ENCODE measurements around the gene COLEC12.
"Not testable (repeated sequence)": the region's sequence is repeated elsewhere in the genome, so short reads cannot be mapped to it uniquely, and the experiment has no call there.

COLEC12 gene

GRCh38 chr18:319720-320119 is 180.8 kb downstream of the COLEC12 start:
- Histone ChIP-seq H3K9ac (ENCODE audit: low read length in 2 of 2) (no peak overlapping the region), H3K9me3 (ENCODE audit: control insufficient read depth in 2 of 2, low read length in 2 of 2) (no peaks in the 10 kb centered on the region), H3K27ac (ENCODE audit: low read length) (no peak overlapping the region), H3K36me3 (ENCODE audit: control insufficient read depth in 2 of 2, insufficient read depth in 2 of 2, low read length in 2 of 2) (no peaks in the 10 kb centered on the region), H3K27me3 (ENCODE audit: control insufficient read depth in 1 of 2, insufficient read depth in 2 of 2, low read length in 2 of 2) (no peaks in the 10 kb centered on the region), H3K4me1 (ENCODE audit: control insufficient read depth, insufficient read depth, low read length) (peaks cover 4% of the 10 kb centered on the region), H3K4me3 (ENCODE audit: low read length in 2 of 2) (no peak overlapping the region)

GRCh38 chr18:318791-319291 is 181.7 kb downstream of the COLEC12 start:
- H3K4me1 ChIP-seq (ENCODE audit: control insufficient read depth, insufficient read depth, low read length), result peaks cover 4% of the 10 kb centered on the region
- no peak overlapping the region for H3K27ac ChIP-seq (ENCODE audit: low read length)
- no peaks in the 10 kb centered on the region for H3K36me3 ChIP-seq (ENCODE audit: control insufficient read depth in 2 of 2, insufficient read depth in 2 of 2, low read length in 2 of 2)
- H3K4me3 ChIP-seq (ENCODE audit: low read length in 2 of 2), result no peak overlapping the region
- no peaks in the 10 kb centered on the region for H3K9me3 ChIP-seq (ENCODE audit: control insufficient read depth in 2 of 2, low read length in 2 of 2)
- H3K27me3 ChIP-seq (ENCODE audit: control insufficient read depth in 1 of 2, insufficient read depth in 2 of 2, low read length in 2 of 2), result no peaks in the 10 kb centered on the region
- no peak overlapping the region for H3K9ac ChIP-seq (ENCODE audit: low read length in 2 of 2)

GRCh38 chr18:317618-318017 is 182.9 kb downstream of the COLEC12 start:
- no peak overlapping the region for H3K27ac ChIP-seq (ENCODE audit: low read length)
- no peak overlapping the region for H3K9ac ChIP-seq (ENCODE audit: low read length in 2 of 2)
- peaks cover 2% of the 10 kb centered on the region for H3K4me1 ChIP-seq (ENCODE audit: control insufficient read depth, insufficient read depth, low read length)
- no peaks in the 10 kb centered on the region for H3K36me3 ChIP-seq (ENCODE audit: control insufficient read depth in 2 of 2, insufficient read depth in 2 of 2, low read length in 2 of 2)
- H3K27me3 ChIP-seq (ENCODE audit: control insufficient read depth in 1 of 2, insufficient read depth in 2 of 2, low read length in 2 of 2), result no peaks in the 10 kb centered on the region
- H3K9me3 ChIP-seq (ENCODE audit: control insufficient read depth in 2 of 2, low read length in 2 of 2), result no peaks in the 10 kb centered on the region
- H3K4me3 ChIP-seq (ENCODE audit: low read length in 2 of 2), result no peak overlapping the region

- Histone ChIP-seq H3K9me3 (ENCODE audit: control insufficient read depth in 2 of 2, low read length in 2 of 2) (no peaks in the 10 kb centered on the region), H3K27me3 (ENCODE audit: control insufficient read depth in 1 of 2, insufficient read depth in 2 of 2, low read length in 2 of 2) (no peaks in the 10 kb centered on the region), H3K27ac (ENCODE audit: low read length) (no peak overlapping the region)
Measured at GRCh38 chr18:316393-316792, 184.1 kb downstream of the COLEC12 start.

GRCh38 chr18:313931-314330 is 186.6 kb downstream of the COLEC12 start:
- no peak overlapping the region for H3K27ac ChIP-seq (ENCODE audit: low read length)
- H3K9me3 ChIP-seq (ENCODE audit: control insufficient read depth in 2 of 2, low read length in 2 of 2), result no peaks in the 10 kb centered on the region
- H3K4me3 ChIP-seq (ENCODE audit: low read length in 2 of 2), result no peak overlapping the region
- H3K27me3 ChIP-seq (ENCODE audit: control insufficient read depth in 1 of 2, insufficient read depth in 2 of 2, low read length in 2 of 2), result no peaks in the 10 kb centered on the region
- H3K9ac ChIP-seq (ENCODE audit: low read length in 2 of 2), result no peak overlapping the region
- no peaks in the 10 kb centered on the region for H3K36me3 ChIP-seq (ENCODE audit: control insufficient read depth in 2 of 2, insufficient read depth in 2 of 2, low read length in 2 of 2)
- no peaks in the 10 kb centered on the region for H3K4me1 ChIP-seq (ENCODE audit: control insufficient read depth, insufficient read depth, low read length)

More at GRCh38 chr18:316393-316792, 184.1 kb downstream of the COLEC12 start:
- H3K9ac ChIP-seq (ENCODE audit: low read length in 2 of 2), result no peak overlapping the region
- H3K4me3 ChIP-seq (ENCODE audit: low read length in 2 of 2), result no peak overlapping the region
- H3K36me3 ChIP-seq (ENCODE audit: control insufficient read depth in 2 of 2, insufficient read depth in 2 of 2, low read length in 2 of 2), result no peaks in the 10 kb centered on the region
- no peaks in the 10 kb centered on the region for H3K4me1 ChIP-seq (ENCODE audit: control insufficient read depth, insufficient read depth, low read length)

GRCh38 chr18:312415-312814 is 188.1 kb downstream of the COLEC12 start:
- no peak overlapping the region for H3K4me3 ChIP-seq (ENCODE audit: low read length in 2 of 2)
- H3K9ac ChIP-seq (ENCODE audit: low read length in 2 of 2), result no peak overlapping the region
- no peaks in the 10 kb centered on the region for H3K4me1 ChIP-seq (ENCODE audit: control insufficient read depth, insufficient read depth, low read length)
- no peak overlapping the region for H3K27ac ChIP-seq (ENCODE audit: low read length)
- H3K36me3 ChIP-seq (ENCODE audit: control insufficient read depth in 2 of 2, insufficient read depth in 2 of 2, low read length in 2 of 2), result no peaks in the 10 kb centered on the region
- no peaks in the 10 kb centered on the region for H3K9me3 ChIP-seq (ENCODE audit: control insufficient read depth in 2 of 2, low read length in 2 of 2)
- no peaks in the 10 kb centered on the region for H3K27me3 ChIP-seq (ENCODE audit: control insufficient read depth in 1 of 2, insufficient read depth in 2 of 2, low read length in 2 of 2)

GRCh38 chr18:310042-310441 is 190.5 kb downstream of the COLEC12 start:
- Histone ChIP-seq H3K9ac (ENCODE audit: low read length in 2 of 2) (no peak overlapping the region), H3K4me3 (ENCODE audit: low read length in 2 of 2) (no peak overlapping the region), H3K27me3 (ENCODE audit: control insufficient read depth in 1 of 2, insufficient read depth in 2 of 2, low read length in 2 of 2) (no peaks in the 10 kb centered on the region), H3K27ac (ENCODE audit: low read length) (no peak overlapping the region), H3K4me1 (ENCODE audit: control insufficient read depth, insufficient read depth, low read length) (no peaks in the 10 kb centered on the region), H3K36me3 (ENCODE audit: control insufficient read depth in 2 of 2, insufficient read depth in 2 of 2, low read length in 2 of 2) (no peaks in the 10 kb centered on the region), H3K9me3 (ENCODE audit: control insufficient read depth in 2 of 2, low read length in 2 of 2) (no peaks in the 10 kb centered on the region)

GRCh38 chr18:308086-308485 is 192.4 kb downstream of the COLEC12 start:
- not testable (repeated sequence) for H3K4me1 ChIP-seq (ENCODE audit: control insufficient read depth, insufficient read depth, low read length); H3K36me3 ChIP-seq (ENCODE audit: control insufficient read depth in 2 of 2, insufficient read depth in 2 of 2, low read length in 2 of 2); H3K9me3 ChIP-seq (ENCODE audit: control insufficient read depth in 2 of 2, low read length in 2 of 2); H3K27ac ChIP-seq (ENCODE audit: low read length); H3K9ac ChIP-seq (ENCODE audit: low read length in 2 of 2); H3K4me3 ChIP-seq (ENCODE audit: low read length in 2 of 2); H3K27me3 ChIP-seq (ENCODE audit: control insufficient read depth in 1 of 2, insufficient read depth in 2 of 2, low read length in 2 of 2)

GRCh38 chr18:306608-307255 is 193.8 kb downstream of the COLEC12 start:
- no peaks in the 10 kb centered on the region for H3K27me3 ChIP-seq (ENCODE audit: control insufficient read depth in 1 of 2, insufficient read depth in 2 of 2, low read length in 2 of 2)
- H3K36me3 ChIP-seq (ENCODE audit: control insufficient read depth in 2 of 2, insufficient read depth in 2 of 2, low read length in 2 of 2), result no peaks in the 10 kb centered on the region
- no peak overlapping the region for H3K27ac ChIP-seq (ENCODE audit: low read length)
- H3K9ac ChIP-seq (ENCODE audit: low read length in 2 of 2), result no peak overlapping the region
- no peaks in the 10 kb centered on the region for H3K9me3 ChIP-seq (ENCODE audit: control insufficient read depth in 2 of 2, low read length in 2 of 2)
- H3K4me1 ChIP-seq (ENCODE audit: control insufficient read depth, insufficient read depth, low read length), result no peaks in the 10 kb centered on the region
- no peak overlapping the region for H3K4me3 ChIP-seq (ENCODE audit: low read length in 2 of 2)

- H3K27ac ChIP-seq (ENCODE audit: low read length), result no peak overlapping the region
- no peaks in the 10 kb centered on the region for H3K9me3 ChIP-seq (ENCODE audit: control insufficient read depth in 2 of 2, low read length in 2 of 2)
- H3K4me1 ChIP-seq (ENCODE audit: control insufficient read depth, insufficient read depth, low read length), result no peaks in the 10 kb centered on the region
- no peaks in the 10 kb centered on the region for H3K27me3 ChIP-seq (ENCODE audit: control insufficient read depth in 1 of 2, insufficient read depth in 2 of 2, low read length in 2 of 2)
- no peaks in the 10 kb centered on the region for H3K36me3 ChIP-seq (ENCODE audit: control insufficient read depth in 2 of 2, insufficient read depth in 2 of 2, low read length in 2 of 2)
- H3K4me3 ChIP-seq (ENCODE audit: low read length in 2 of 2), result no peak overlapping the region
- no peak overlapping the region for H3K9ac ChIP-seq (ENCODE audit: low read length in 2 of 2)
Measured at GRCh38 chr18:305003-305501, 195.4 kb downstream of the COLEC12 start.

- H3K27me3 ChIP-seq (ENCODE audit: control insufficient read depth in 1 of 2, insufficient read depth in 2 of 2, low read length in 2 of 2), result no peaks in the 10 kb centered on the region
- H3K9ac ChIP-seq (ENCODE audit: low read length in 2 of 2), result no peak overlapping the region
- no peak overlapping the region for H3K4me3 ChIP-seq (ENCODE audit: low read length in 2 of 2)
- no peaks in the 10 kb centered on the region for H3K36me3 ChIP-seq (ENCODE audit: control insufficient read depth in 2 of 2, insufficient read depth in 2 of 2, low read length in 2 of 2)
- no peaks in the 10 kb centered on the region for H3K4me1 ChIP-seq (ENCODE audit: control insufficient read depth, insufficient read depth, low read length)
- no peaks in the 10 kb centered on the region for H3K9me3 ChIP-seq (ENCODE audit: control insufficient read depth in 2 of 2, low read length in 2 of 2)
- H3K27ac ChIP-seq (ENCODE audit: low read length), result no peak overlapping the region
Measured at GRCh38 chr18:303607-304006, 196.9 kb downstream of the COLEC12 start.
